ENCODE measurements around the gene PAK5. TPM values are rescaled to one million over a fixed set of nuclear protein-coding genes. Genes with fewer than 3 reads are reported as not detected.

Gene PAK5
- total and polyA plus RNA-seq, 4 donors = 0.02 to 0.17 (median 0.04) TPM; not detected in 1

DNA sequence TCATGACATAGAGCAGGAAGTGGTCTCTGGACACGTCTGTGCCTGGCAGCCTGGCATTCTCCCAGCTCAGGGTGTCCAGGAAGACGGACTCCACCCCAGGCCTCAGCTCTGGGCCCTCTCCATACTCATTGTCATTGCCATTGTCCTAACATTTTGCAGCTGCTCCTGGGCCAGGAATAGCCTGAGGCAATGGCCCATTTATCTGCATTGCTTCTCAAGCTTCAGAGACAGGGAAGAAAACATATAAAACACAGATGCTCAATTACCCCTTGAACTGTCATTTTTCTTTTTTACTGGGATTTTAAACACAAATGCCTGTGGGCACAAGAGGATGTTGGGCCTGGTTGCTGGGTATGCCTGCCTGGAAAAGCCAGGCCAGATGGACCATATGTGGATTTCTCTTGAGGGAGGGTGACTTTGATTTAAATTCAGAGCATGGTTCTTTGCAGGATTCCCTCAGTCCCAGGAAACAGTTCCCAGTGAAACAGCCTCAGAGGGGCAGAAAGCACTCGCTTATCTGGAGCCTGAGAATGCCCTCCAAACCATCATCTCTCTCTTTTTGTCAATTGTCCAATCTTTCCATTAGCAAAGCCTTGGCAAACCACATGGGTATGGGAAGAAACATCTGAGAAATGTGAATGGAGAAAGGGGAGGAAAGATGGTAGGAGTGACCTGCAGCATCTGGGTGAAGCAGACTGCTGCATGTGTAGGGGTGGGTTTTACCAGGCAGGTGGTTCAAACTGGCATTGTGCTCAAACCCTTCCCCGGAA, 306.6 kb downstream of the PAK5 start:
- no peak overlapping the region for H3K27ac ChIP-seq (ENCODE audit: low read depth in 1 of 2, low read length in 2 of 2)
- WGBS = 60% methylated on average over 4 of the region's 4 CpGs
- no peak overlapping the region for H3K9ac ChIP-seq (ENCODE audit: low read depth in 1 of 2, low read length in 2 of 2)
- no peak for DNase-seq (ENCODE audit: low spot score)
- H3K4me3 ChIP-seq (ENCODE audit: low read depth in 1 of 3, low read length in 3 of 3) = no peak overlapping the region
- peaks cover 0 to 8% (median 0%) of the 10 kb centered on the region in 4 donors for H3K27me3 ChIP-seq (ENCODE audit: control insufficient read depth in 4 of 4, insufficient read depth in 4 of 4, low read length in 3 of 4)
- TF ChIP-seq FOXA2 (IDR thresholded peaks at IDR 0.05) (no peak), GABPA (IDR thresholded peaks at IDR 0.05 in 1 of 2, conservative IDR thresholded peaks at IDR 0.05 in 1 of 2) (no peak), HNF4G (IDR thresholded peaks at IDR 0.05) (no peak), RXRA (IDR thresholded peaks at IDR 0.05) (no peak), RAD21 (IDR thresholded peaks at IDR 0.05) (no peak), FOXA1 (IDR thresholded peaks at IDR 0.05) (no peak), NR2F2 (IDR thresholded peaks at IDR 0.05) (no peak), HNF4A (conservative IDR thresholded peaks at IDR 0.05) (no peak), YY1 (IDR thresholded peaks at IDR 0.05) (no peak), TAF1 (conservative IDR thresholded peaks at IDR 0.05) (no peak), EGR1 (IDR thresholded peaks at IDR 0.05; ENCODE audit: low read depth in 2 of 2) (no peak), SP1 (IDR thresholded peaks at IDR 0.05) (no peak), JUND (IDR thresholded peaks at IDR 0.05) (no peak)
- TF ChIP-seq, protein P1, sequence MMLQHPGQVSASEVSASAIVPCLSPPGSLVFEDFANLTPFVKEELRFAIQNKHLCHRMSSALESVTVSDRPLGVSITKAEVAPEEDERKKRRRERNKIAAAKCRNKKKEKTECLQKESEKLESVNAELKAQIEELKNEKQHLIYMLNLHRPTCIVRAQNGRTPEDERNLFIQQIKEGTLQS (IDR thresholded peaks at IDR 0.05) = no peak
- TF ChIP-seq, protein P2, sequence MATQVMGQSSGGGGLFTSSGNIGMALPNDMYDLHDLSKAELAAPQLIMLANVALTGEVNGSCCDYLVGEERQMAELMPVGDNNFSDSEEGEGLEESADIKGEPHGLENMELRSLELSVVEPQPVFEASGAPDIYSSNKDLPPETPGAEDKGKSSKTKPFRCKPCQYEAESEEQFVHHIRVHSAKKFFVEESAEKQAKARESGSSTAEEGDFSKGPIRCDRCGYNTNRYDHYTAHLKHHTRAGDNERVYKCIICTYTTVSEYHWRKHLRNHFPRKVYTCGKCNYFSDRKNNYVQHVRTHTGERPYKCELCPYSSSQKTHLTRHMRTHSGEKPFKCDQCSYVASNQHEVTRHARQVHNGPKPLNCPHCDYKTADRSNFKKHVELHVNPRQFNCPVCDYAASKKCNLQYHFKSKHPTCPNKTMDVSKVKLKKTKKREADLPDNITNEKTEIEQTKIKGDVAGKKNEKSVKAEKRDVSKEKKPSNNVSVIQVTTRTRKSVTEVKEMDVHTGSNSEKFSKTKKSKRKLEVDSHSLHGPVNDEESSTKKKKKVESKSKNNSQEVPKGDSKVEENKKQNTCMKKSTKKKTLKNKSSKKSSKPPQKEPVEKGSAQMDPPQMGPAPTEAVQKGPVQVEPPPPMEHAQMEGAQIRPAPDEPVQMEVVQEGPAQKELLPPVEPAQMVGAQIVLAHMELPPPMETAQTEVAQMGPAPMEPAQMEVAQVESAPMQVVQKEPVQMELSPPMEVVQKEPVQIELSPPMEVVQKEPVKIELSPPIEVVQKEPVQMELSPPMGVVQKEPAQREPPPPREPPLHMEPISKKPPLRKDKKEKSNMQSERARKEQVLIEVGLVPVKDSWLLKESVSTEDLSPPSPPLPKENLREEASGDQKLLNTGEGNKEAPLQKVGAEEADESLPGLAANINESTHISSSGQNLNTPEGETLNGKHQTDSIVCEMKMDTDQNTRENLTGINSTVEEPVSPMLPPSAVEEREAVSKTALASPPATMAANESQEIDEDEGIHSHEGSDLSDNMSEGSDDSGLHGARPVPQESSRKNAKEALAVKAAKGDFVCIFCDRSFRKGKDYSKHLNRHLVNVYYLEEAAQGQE (IDR thresholded peaks at IDR 0.05) = no peak
- TF ChIP-seq, protein P3, sequence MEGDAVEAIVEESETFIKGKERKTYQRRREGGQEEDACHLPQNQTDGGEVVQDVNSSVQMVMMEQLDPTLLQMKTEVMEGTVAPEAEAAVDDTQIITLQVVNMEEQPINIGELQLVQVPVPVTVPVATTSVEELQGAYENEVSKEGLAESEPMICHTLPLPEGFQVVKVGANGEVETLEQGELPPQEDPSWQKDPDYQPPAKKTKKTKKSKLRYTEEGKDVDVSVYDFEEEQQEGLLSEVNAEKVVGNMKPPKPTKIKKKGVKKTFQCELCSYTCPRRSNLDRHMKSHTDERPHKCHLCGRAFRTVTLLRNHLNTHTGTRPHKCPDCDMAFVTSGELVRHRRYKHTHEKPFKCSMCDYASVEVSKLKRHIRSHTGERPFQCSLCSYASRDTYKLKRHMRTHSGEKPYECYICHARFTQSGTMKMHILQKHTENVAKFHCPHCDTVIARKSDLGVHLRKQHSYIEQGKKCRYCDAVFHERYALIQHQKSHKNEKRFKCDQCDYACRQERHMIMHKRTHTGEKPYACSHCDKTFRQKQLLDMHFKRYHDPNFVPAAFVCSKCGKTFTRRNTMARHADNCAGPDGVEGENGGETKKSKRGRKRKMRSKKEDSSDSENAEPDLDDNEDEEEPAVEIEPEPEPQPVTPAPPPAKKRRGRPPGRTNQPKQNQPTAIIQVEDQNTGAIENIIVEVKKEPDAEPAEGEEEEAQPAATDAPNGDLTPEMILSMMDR (IDR thresholded peaks at IDR 0.05; ENCODE audit: low read depth, low read length, missing input control) = no peak
- TF ChIP-seq, protein P4, sequence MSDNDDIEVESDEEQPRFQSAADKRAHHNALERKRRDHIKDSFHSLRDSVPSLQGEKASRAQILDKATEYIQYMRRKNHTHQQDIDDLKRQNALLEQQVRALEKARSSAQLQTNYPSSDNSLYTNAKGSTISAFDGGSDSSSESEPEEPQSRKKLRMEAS (IDR thresholded peaks at IDR 0.05) = no peak
- TF ChIP-seq, protein P5, sequence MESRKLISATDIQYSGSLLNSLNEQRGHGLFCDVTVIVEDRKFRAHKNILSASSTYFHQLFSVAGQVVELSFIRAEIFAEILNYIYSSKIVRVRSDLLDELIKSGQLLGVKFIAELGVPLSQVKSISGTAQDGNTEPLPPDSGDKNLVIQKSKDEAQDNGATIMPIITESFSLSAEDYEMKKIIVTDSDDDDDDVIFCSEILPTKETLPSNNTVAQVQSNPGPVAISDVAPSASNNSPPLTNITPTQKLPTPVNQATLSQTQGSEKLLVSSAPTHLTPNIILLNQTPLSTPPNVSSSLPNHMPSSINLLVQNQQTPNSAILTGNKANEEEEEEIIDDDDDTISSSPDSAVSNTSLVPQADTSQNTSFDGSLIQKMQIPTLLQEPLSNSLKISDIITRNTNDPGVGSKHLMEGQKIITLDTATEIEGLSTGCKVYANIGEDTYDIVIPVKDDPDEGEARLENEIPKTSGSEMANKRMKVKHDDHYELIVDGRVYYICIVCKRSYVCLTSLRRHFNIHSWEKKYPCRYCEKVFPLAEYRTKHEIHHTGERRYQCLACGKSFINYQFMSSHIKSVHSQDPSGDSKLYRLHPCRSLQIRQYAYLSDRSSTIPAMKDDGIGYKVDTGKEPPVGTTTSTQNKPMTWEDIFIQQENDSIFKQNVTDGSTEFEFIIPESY (IDR thresholded peaks at IDR 0.05) = no peak
- no peaks in the 10 kb centered on the region for H3K4me1 ChIP-seq (ENCODE audit: control insufficient read depth in 4 of 4, insufficient read depth in 4 of 4, low read length in 3 of 4)
- no peaks in the 10 kb centered on the region for H3K9me3 ChIP-seq (ENCODE audit: control insufficient read depth in 4 of 4, low read length in 3 of 4)
- H3K36me3 ChIP-seq (ENCODE audit: control insufficient read depth in 4 of 4, insufficient read depth in 3 of 4, low read depth in 1 of 4, low read length in 3 of 4) = no peaks in the 10 kb centered on the region
